SJSA1 (cell line): ENCODE data around the gene ATF2. TPM values are rescaled to one million over a fixed set of nuclear protein-coding genes. Genes with fewer than 3 reads are reported as not detected.

ENCODE experiments used
- DNase-seq, 2 experiments: peaks; one replicate each; pipeline ENCODE4 v3.0.0-alpha.2; 2015 to 2020; ENCODE audit warnings: low spot score in 2 of 2, low read depth in 1 of 2
- H3K27ac ChIP-seq: fragments of 250-450 bp; sonication (Bioruptor Pico); 2 replicates; pipeline ENCODE4 v1.5.1; 2020; ENCODE audit warnings: mild to moderate bottlenecking, moderate library complexity
- H3K27me3 ChIP-seq: fragments of 250-450 bp; sonication (Bioruptor Pico); replicated peaks from 2 replicates; pipeline ENCODE4 v1.5.1; 2020; ENCODE audit warnings: mild to moderate bottlenecking, moderate library complexity
- H3K36me3 ChIP-seq: fragments of 250-450 bp; sonication (Bioruptor Pico); 2 replicates; pipeline ENCODE4 v1.5.1; 2020; ENCODE audit warnings: mild to moderate bottlenecking
- H3K4me1 ChIP-seq: fragments of 250-450 bp; sonication (Bioruptor Pico); replicated peaks from 2 replicates; pipeline ENCODE4 v1.6.1; 2021; ENCODE audit warnings: mild to moderate bottlenecking
- H3K4me3 ChIP-seq: fragments of 250-450 bp; sonication (Bioruptor Pico); 2 replicates; pipeline ENCODE4 v1.5.1; 2020; ENCODE audit warnings: mild to moderate bottlenecking
- H3K9me3 ChIP-seq: fragments of 250-450 bp; sonication (Bioruptor Pico); replicated peaks from 2 replicates; pipeline ENCODE4 v1.5.1; 2020; ENCODE audit warnings: mild to moderate bottlenecking
- total RNA-seq: library from RNA; depleted of rRNA; stranded (reverse); fragments of >200 nt; shearing (Covaris generic); gene quantifications from 2 replicates; pipeline ENCODE4 v1.2.3, GENCODE V29; 2014; rRNA removed

The ATF2 gene, protein sequence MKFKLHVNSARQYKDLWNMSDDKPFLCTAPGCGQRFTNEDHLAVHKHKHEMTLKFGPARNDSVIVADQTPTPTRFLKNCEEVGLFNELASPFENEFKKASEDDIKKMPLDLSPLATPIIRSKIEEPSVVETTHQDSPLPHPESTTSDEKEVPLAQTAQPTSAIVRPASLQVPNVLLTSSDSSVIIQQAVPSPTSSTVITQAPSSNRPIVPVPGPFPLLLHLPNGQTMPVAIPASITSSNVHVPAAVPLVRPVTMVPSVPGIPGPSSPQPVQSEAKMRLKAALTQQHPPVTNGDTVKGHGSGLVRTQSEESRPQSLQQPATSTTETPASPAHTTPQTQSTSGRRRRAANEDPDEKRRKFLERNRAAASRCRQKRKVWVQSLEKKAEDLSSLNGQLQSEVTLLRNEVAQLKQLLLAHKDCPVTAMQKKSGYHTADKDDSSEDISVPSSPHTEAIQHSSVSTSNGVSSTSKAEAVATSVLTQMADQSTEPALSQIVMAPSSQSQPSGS
- 28.1 and 34.9 TPM in 2 replicates for total RNA-seq

- peaks cover 10% of the 10 kb centered on the region for H3K4me1 ChIP-seq
- H3K27me3 ChIP-seq, result no peaks in the 10 kb centered on the region
- peak within 1 kb of the TSS; percentile 81 for H3K4me3 ChIP-seq
- peak; percentile 99 to 100 for DNase-seq
- H3K27ac ChIP-seq, result peak within 1 kb of the TSS; percentile 84
- no peaks in the 10 kb centered on the region for H3K9me3 ChIP-seq
- H3K36me3 ChIP-seq, result peaks cover 9% of the 10 kb centered on the region
Measured at GRCh38 chr2:175167792-175168563, at the start of gene ATF2. TSS of gene ATF2 (minus strand) at chr2:175168203. CDS start at chr2:175136443, 31,760 bp downstream.

- DNase-seq, result no peak
- Histone ChIP-seq H3K27ac (no peak overlapping the region), H3K36me3 (no peaks in the 10 kb centered on the region), H3K4me1 (no peaks in the 10 kb centered on the region), H3K27me3 (peaks cover 12% of the 10 kb centered on the region; the same call in 1 of the 2 replicates), H3K4me3 (no peak overlapping the region), H3K9me3 (no peaks in the 10 kb centered on the region)
Measured at GRCh38 chr2:175207741-175208438, 39.9 kb upstream of the ATF2 start.

DNA sequence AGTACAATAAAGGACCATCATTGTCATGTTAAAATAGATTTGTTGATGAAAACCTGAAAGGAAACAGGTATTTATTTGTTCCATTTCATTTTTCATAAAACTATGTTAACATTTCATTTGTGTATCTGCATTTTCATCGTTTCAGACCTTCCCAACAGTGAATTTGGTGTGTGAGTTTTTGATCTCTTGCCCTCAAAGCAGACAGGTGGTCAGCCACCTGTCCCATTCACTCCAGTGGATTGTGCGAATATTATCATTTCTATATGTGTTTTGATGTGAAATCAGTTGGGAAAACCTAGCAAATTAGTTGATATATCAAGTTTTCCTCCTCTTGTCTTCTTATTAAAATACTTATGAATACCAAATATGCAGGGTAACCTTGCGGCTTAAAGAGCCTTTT is 38.9 kb upstream of the ATF2 start:
- H3K4me3 ChIP-seq, result no peak overlapping the region
- H3K27ac ChIP-seq, result no peak overlapping the region
- H3K27me3 ChIP-seq, result peaks cover 12% of the 10 kb centered on the region; the same call in 1 of the 2 replicates
- no peaks in the 10 kb centered on the region for H3K9me3 ChIP-seq
- no peaks in the 10 kb centered on the region for H3K36me3 ChIP-seq
- H3K4me1 ChIP-seq, result no peaks in the 10 kb centered on the region
- no peak for DNase-seq

GRCh38 chr2:175205523-175205922 is 37.5 kb upstream of the ATF2 start:
- Histone ChIP-seq H3K9me3 (no peaks in the 10 kb centered on the region), H3K36me3 (no peaks in the 10 kb centered on the region), H3K4me1 (no peaks in the 10 kb centered on the region), H3K4me3 (no peak overlapping the region), H3K27ac (no peak overlapping the region), H3K27me3 (peaks cover 9% of the 10 kb centered on the region; the same call in 1 of the 2 replicates)
- no peak for DNase-seq

- Histone ChIP-seq H3K9me3 (no peaks in the 10 kb centered on the region), H3K4me1 (no peaks in the 10 kb centered on the region), H3K36me3 (no peaks in the 10 kb centered on the region), H3K27ac (no peak overlapping the region), H3K4me3 (no peak overlapping the region), H3K27me3 (peaks cover 9% of the 10 kb centered on the region; the same call in 1 of the 2 replicates)
- DNase-seq, result peak; percentile 16 to 52
Measured at GRCh38 chr2:175203621-175204496, 35.9 kb upstream of the ATF2 start.

- no peaks in the 10 kb centered on the region for H3K9me3 ChIP-seq
- no peaks in the 10 kb centered on the region for H3K36me3 ChIP-seq
- no peak for DNase-seq
- H3K4me3 ChIP-seq, result no peak overlapping the region
- H3K4me1 ChIP-seq, result no peaks in the 10 kb centered on the region
- no peak overlapping the region for H3K27ac ChIP-seq
- H3K27me3 ChIP-seq, result no peaks in the 10 kb centered on the region
Measured at GRCh38 chr2:175195012-175195411, 27.0 kb upstream of the ATF2 start.

DNA sequence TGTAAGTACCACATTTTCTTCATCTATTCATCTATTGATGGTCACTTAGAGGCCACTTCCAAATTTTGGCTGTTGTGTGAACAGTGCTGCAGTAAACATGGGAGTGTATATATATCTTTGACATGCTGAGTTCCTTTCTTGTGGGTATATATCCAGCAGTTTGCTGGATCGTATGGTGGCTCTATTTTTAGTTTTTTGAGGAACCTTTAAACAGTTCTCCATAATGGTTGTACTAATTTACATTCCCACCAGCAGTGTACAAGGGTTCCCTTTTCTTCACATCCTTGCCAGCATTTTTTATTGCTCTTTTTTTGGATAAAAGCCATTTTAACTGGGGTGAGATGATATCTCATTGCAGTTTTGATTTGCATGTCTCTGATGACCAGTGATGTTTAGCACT is 20.8 kb upstream of the ATF2 start:
- peaks cover 3% of the 10 kb centered on the region; the same call in 1 of the 2 replicates for H3K27me3 ChIP-seq
- H3K9me3 ChIP-seq, result no peaks in the 10 kb centered on the region
- no peak overlapping the region for H3K27ac ChIP-seq
- no peaks in the 10 kb centered on the region for H3K36me3 ChIP-seq
- no peak for DNase-seq
- no peaks in the 10 kb centered on the region for H3K4me1 ChIP-seq
- no peak overlapping the region for H3K4me3 ChIP-seq

- no peak for DNase-seq
- H3K4me1 ChIP-seq, result no peaks in the 10 kb centered on the region
- no peak overlapping the region for H3K4me3 ChIP-seq
- H3K27ac ChIP-seq, result no peak overlapping the region
- peaks cover 3% of the 10 kb centered on the region; the same call in 1 of the 2 replicates for H3K27me3 ChIP-seq
- no peaks in the 10 kb centered on the region for H3K36me3 ChIP-seq
- no peaks in the 10 kb centered on the region for H3K9me3 ChIP-seq
Measured at GRCh38 chr2:175187378-175187777, 19.4 kb upstream of the ATF2 start.

- no peak for DNase-seq
- Histone ChIP-seq H3K9me3 (no peaks in the 10 kb centered on the region), H3K4me3 (no peak overlapping the region), H3K27ac (no peak overlapping the region), H3K4me1 (peaks cover 9% of the 10 kb centered on the region), H3K27me3 (no peaks in the 10 kb centered on the region), H3K36me3 (peaks cover 28% of the 10 kb centered on the region)
Measured at GRCh38 chr2:175183674-175184073, 15.7 kb upstream of the ATF2 start.

GRCh38 chr2:175181877-175182308 is 13.9 kb upstream of the ATF2 start:
- Histone ChIP-seq H3K4me1 (peaks cover 9% of the 10 kb centered on the region), H3K36me3 (peaks cover 46% of the 10 kb centered on the region), H3K27me3 (no peaks in the 10 kb centered on the region), H3K27ac (no peak overlapping the region), H3K4me3 (peak overlapping the region; percentile 80), H3K9me3 (no peaks in the 10 kb centered on the region)
- DNase-seq, result no peak

DNA sequence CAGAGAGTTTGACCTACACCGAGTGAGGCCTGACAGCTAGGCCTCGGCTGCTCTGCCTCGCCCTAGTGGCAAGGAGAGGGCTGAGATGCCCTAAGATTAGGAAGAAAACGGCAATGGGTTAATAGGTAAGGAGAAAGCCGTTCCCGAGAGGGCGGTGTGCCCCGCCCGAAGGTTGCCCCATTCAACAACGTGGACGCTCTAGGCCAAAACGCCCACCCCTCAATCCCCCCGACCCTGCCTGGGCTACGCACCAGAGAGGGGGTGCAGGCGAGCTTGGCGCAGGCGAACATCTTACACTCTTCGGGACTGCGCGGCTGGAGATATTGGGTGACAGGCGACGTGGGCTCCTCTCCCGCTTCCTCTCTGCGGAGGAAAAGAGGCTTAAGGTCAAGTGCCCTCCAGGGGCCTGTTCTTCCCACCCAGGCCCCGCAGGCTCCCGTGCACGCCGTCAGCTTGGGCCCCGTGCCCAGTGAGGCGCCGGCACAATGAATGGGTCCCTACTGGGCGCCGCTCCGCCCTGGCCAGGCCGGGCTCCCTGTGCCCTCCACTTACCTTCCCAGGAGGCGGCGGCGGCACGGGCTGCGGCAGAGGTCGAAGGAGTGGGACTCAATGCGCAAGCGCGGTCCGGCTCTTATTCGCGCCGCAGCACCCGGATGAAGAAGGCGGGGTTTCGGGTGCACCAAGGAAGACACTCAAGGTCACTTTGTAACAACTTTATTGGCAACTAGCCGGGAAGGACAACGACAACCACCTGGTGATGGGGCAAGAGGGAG is 13.3 kb upstream of the ATF2 start, which contains the start of gene ATP5MC3:
TSS of gene ATP5MC3 (minus strand) at position 607 of the 773 bp plus-strand sequence. CDS start at position 290, 317 bp downstream.
- H3K4me3 ChIP-seq, result peak within 1 kb of the TSS; percentile 80
- peak; percentile 91 to 94 for DNase-seq

GRCh38 chr2:175180701-175181103 is 12.7 kb upstream of the ATF2 start:
- Histone ChIP-seq H3K27ac (peak overlapping the region; percentile 14), H3K27me3 (no peaks in the 10 kb centered on the region), H3K36me3 (peaks cover 54% of the 10 kb centered on the region), H3K4me3 (peak overlapping the region; percentile 80), H3K9me3 (no peaks in the 10 kb centered on the region), H3K4me1 (peaks cover 18% of the 10 kb centered on the region)
- DNase-seq, result peak; percentile 48 to 59

More for the DNA sequence above, 13.3 kb upstream of the ATF2 start, which contains the start of gene ATP5MC3:
- H3K27me3 ChIP-seq, result no peaks in the 10 kb centered on the region
- no peaks in the 10 kb centered on the region for H3K9me3 ChIP-seq
- H3K36me3 ChIP-seq, result peaks cover 51% of the 10 kb centered on the region
- H3K4me1 ChIP-seq, result peaks cover 14% of the 10 kb centered on the region
- H3K27ac ChIP-seq, result peak within 1 kb of the TSS; percentile 14
